Activated T-helper 1 cell treated with anti-CD3 and anti-CD28 coated beads, Interleukin-2, amount 50 U/mL, for 16 hours (primary cell): ENCODE results near the gene ATP1B3.
"Not testable (repeated sequence)": the region's sequence is repeated elsewhere in the genome, so short reads cannot be mapped to it uniquely, and the experiment has no call there.

Experiments
- DNase-seq, 2 donors: peaks; one replicate each; pipeline ENCODE4 v3.0.0-alpha.2; 2020; ENCODE audit warnings: low read depth in 1 of 2, low spot score in 1 of 2

The ATP1B3 gene

DNA sequence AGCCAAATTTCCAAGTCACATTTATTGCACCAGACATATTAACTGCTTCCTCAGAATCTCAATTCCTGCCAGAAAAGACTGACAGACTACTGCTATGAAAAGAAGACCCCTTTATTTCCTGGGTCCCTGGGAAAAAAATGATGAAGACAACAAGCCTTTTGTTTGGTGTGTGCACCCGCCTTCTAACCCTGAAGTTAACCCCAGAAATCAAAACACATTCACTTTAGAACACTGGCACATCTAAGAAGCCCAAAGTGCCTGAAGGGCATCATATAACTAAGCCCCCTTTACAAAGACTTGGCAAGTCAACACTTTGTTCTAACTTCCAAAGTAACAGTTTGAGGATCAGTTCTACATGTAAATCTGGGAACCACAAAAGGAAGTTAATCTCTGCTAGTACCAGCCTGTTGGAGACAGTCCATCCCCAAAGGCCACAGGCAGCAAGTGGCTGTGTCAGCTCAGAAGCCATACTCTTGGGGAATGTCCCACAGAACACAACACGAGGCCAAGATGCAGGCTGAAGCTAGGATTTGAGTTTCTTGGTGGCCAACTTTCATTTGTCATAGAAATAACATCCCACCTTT lies 16.3 kb upstream of the ATP1B3 start:
- DNase-seq, result no peak

DNA sequence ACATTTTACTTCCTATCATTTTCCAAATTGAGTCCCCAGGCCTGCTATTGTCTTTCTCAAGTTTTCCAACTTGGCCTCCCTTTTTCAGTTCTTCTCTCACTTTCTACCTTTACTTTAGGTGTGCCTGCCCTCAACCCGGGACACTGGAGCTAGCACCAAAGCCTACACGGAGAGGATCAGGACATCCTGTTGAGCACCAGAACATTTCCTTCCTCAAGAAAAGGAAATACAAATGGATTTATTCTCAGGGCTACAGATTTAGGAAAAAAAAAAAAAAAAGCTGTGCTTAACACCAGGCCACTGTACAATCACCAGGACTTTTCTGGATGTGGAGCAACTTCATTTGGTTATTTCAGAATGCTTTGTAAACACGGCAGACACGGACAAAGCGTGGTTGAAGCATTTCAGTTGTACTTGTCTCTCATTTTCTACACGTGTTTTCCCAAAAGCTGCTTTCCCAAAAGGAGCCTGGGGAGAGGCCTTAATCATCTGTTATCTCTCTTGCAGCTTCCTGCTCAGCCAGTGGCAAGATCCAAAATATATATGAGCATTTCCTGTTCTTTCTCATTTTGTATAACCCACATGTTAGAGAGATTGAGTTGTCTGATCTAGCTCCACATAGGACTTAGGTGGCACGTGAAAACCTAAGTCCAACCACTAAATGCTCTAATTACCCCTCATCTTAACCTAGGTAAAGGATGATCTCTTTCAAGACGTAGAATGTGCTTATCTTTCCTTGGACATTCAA lies 15.5 kb upstream of the ATP1B3 start:
- no peak for DNase-seq

DNA sequence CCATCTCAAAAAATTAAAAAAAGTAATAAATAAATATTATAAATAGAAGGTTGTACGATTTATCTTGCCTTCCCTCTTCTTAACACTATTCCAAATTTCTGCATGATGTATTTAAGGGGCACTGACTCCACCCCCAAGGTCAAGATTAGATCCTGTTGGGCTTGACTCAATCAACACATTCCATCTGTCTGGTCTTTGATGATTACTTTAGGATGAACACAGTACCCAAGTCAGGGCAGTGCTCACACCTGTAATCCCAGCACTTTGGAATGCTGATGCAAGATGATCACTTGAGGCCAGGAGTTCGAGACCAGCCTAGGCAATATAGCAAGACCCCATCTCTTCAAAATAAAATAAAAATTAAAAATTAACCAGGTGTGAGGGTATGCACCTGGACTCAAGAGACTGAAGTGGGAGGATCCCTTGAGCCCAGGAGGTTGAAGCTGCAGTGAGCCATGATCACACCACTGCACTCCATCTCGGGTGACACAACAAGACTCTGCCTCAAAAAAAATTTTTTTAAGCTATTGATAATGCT lies 14.1 kb upstream of the ATP1B3 start:
- no peak for DNase-seq

- no peak for DNase-seq
These were observed 13.0 kb upstream of the ATP1B3 start for GRCh38 chr3:141863491-141863890.

DNA sequence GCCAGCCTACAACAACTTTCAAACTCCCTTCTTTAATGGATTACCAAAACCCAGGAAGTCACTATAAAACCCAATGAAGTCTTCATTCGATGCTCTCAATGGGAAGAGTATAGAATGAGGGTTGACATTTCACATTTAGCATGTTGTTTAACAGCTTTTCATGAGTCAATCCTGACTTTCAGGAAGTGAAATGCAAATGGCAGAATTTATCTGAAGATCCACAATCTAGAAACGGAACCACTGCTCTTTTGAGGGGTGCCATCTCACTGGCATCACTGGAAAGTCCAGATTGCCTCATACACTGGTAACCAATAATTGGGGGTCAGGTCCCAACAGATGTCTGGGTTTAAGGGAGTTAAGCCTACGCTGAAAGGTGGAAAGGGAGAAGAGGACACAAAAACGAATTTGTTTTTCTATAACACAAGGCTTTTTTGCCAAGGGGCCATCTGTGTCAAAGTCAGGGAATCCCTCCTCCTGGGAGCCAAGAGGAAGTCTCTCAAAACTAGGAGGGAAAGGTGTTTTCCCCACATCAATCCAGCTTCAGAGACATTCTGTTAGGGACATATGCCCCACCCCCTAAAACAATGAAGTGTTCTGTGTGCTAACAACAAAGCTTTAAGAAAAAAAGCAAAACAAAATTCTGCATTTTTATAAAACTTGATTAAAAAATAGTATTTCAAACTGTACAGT lies 12.0 kb upstream of the ATP1B3 start:
- DNase-seq, result no peak

- DNase-seq, result no peak
These were observed 11.3 kb upstream of the ATP1B3 start for GRCh38 chr3:141865101-141865500.

- no peak for DNase-seq
These were observed 6.3 kb upstream of the ATP1B3 start for GRCh38 chr3:141870091-141870687.

- DNase-seq, result peak; percentile 65 to 69
These were observed 1.0 kb upstream of the ATP1B3 start for GRCh38 chr3:141875374-141875892.

DNA sequence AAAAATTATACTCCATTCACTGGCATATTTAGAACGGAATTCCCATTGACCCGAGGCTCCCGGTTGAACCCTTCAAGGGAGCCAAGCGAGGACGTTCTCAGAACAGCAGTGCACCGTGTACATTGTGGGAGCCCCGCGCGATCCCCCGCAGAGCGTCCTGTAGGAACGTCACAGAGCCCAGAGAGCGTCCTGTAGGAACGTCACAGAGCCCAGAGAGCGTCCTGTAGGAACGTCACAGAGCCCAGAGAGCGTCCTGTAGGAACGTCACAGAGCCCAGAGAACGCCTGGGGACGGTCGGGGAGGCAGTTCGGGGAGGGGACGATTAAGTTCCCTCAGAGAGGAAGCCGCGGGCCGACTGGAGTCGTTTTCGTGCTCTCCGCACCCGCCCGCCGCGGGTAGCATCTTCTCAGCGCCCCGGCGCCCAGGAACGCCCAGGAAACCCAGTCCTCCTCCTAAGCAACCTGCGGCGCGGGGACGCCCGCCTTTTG lies 506 bp upstream of the ATP1B3 start:
- peak; percentile 56 to 58 for DNase-seq

DNA sequence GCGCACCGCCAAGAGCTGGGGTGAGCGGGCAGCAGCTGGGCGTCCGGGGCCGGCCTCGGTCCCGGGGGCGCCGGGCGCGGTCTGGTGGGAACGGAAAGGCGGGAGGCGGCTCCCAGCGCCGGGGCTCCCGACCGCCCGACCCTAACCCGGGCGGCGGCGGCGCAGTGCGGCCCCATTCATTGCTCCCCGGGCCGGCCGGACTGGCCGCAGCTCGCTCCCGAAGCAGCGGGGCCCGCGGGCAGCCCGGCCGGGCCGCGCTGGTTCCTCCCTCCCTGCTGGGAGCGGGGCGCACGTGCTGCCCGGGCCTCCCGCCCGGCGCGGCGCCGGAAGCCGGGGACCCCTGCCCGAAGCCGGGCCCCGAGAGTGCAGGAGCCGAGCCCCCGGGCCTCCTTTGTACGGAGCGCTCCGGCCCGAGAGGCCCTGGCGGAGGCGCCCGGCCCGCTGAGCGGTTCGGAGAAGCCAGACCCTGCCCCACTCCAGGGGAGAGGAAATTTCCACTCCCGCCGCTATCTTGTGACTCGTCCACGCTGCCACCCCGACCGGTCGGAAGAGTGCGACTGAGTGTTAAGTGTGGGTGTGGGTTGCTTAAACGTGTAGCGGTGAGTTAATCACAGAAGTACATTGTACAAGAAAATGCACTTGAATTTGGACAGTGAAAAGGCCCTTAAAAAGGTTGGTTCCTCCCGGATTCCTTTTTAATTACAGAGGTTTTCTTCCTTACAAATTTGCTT lies 613 bp downstream of the ATP1B3 start:
- DNase-seq, result peak; percentile 20 to 54

DNA sequence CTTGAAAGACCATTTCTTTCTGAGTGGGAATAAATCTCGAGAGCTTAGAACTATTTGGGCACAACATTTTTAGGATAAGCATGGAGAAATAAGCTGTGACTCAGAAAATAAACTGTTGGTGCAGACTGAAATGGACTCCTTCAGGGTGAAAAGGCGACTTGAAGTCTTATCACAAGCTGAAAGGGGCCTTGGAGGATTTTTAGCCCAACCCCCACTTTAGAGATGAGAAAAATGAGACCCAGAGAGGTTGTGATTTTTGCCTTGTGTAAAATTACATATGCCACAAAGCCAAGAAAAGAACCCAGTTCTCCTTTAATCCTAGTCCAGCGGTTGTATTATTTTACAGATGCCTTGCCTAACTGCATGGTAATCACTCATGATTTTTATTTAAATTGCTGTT lies 1.5 kb downstream of the ATP1B3 start:
- DNase-seq, result no peak

DNA sequence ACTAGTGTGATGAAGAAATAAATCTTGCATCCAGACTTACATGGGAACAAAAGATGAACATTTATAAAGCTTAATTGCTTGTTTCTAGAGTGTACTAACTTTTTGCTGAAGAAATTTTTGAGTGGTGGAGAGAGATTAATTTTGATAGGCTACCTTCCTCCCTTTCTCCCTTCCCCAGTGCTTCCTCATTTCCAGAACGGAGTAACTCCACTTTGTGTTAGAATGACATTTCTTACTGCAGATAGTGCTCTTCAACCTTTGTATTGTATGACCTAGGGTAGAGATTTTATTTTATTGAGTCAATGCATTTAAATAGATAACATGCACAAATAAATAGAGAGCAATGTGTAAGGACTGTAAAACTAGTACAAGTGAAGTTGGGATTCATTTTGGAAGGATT lies 1.9 kb downstream of the ATP1B3 start:
- no peak for DNase-seq

GRCh38 chr3:141878817-141879216 lies 2.4 kb downstream of the ATP1B3 start:
- DNase-seq, result no peak

DNA sequence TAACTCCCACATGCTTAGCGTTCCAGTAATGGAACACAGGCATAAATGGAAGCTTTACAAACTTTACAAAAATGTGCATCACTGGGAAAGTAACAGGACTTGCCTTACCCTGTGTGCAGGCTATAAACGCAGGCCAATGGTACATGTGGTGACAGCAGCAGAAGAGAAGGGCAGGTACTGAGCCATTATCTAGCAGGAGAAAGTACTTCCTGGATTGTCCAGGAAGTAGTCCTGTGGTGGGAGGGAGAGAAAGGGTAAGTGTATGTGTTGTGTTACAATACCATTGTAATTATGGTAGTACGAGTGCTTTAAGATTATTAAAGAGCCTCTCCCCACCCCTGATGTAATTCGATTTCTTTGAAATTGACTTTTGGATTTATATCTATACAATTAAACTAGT lies 5.3 kb downstream of the ATP1B3 start:
- DNase-seq, result no peak

- no peak for DNase-seq
These were observed 10.6 kb downstream of the ATP1B3 start for GRCh38 chr3:141887051-141887450.

DNA sequence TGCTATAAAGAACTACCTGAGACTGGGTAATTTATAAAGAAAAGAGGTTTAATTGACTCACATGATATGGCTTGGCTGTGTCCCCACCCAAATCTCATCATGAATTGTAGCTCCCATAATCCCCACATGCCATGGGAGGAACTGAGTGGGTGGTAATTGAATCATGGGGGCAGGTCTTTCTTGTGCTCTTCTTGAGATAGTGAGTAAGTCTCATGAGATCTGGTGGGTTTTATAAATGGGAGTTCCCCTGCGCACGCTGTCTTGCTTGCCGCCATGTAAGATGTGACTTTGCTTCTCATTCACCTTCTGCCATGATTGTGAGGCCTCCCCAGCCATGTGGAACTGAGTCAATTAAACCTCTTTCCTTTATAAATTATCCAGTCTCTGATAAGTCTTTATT lies 12.1 kb downstream of the ATP1B3 start:
- not testable (repeated sequence) for DNase-seq

GRCh38 chr3:141894524-141895176 lies 18.2 kb downstream of the ATP1B3 start:
- DNase-seq, result no peak

- DNase-seq, result no peak
These were observed 19.3 kb downstream of the ATP1B3 start for GRCh38 chr3:141895731-141896130.

- no peak for DNase-seq
These were observed 22.5 kb downstream of the ATP1B3 start for GRCh38 chr3:141898908-141899307.

- no peak for DNase-seq
These were observed 23.9 kb downstream of the ATP1B3 start for GRCh38 chr3:141900343-141900742.
